Caco-2 (cell line): ENCODE measurements around the gene CLDN20. TPM values are rescaled to one million over a fixed set of nuclear protein-coding genes. Genes with fewer than 3 reads are reported as not detected.

Source experiments
- BruUV-seq: library from RNA; stranded (reverse); fragments of 400-500 nt; replicated peaks from 2 replicates; lab custom pipeline; 2021; lab: Mats Ljungman, UMichigan
- CTCF ChIA-PET: fragments of 300-600 bp; sonication (Branson Sonifier 250); formaldehyde crosslinking; loops from one replicate; lab custom pipeline; 2022; ENCODE audit warnings: antibody characterized with exemption; lab: Charles Lee
- POLR2A ChIA-PET: fragments of 300-600 bp; sonication (Branson Sonifier 250); formaldehyde crosslinking; loops from one replicate; lab custom pipeline; 2022; ENCODE audit warnings: antibody characterized with exemption; lab: Charles Lee
- DNase-seq, 2 experiments: peaks; one replicate each; pipeline versions ENCODE4 v3.0.0 to v3.0.0-alpha.2; 2020 to 2022
- H3K27me3 ChIP-seq: replicated peaks from 2 replicates; pipeline ENCODE4 v1.6.0; 2011; ENCODE audit warnings: low read length; ENCODE audit not compliant: control insufficient read depth, insufficient read depth
- H3K36me3 ChIP-seq: 2 replicates; pipeline ENCODE4 v1.5.1; 2011; ENCODE audit warnings: low read length; ENCODE audit not compliant: control insufficient read depth, insufficient read depth
- H3K4me1 ChIP-seq: fragments of 250-450 bp; sonication (Bioruptor Pico); 2 replicates; pipeline ENCODE4 v1.5.1; 2020; ENCODE audit warnings: mild to moderate bottlenecking
- H3K4me3 ChIP-seq: 2 replicates; pipeline ENCODE4 v1.5.1; 2011; ENCODE audit warnings: low read depth, mild to moderate bottlenecking, control low read depth, low read length
- H3K9me3 ChIP-seq: fragments of 250-450 bp; sonication (Bioruptor Pico); 2 replicates; pipeline ENCODE4 v1.5.1; 2020; ENCODE audit warnings: mild to moderate bottlenecking, moderate library complexity
- H3K27ac Mint-ChIP-seq: one replicate; pipeline ENCODE4 v1.8.0; 2022; ENCODE audit warnings: mixed read lengths; ENCODE audit not compliant: unreplicated experiment
- H3K27me3 Mint-ChIP-seq: one replicate; pipeline ENCODE4 v1.8.0; 2022; ENCODE audit warnings: mixed read lengths; ENCODE audit not compliant: insufficient read depth, unreplicated experiment
- H3K36me3 Mint-ChIP-seq: one replicate; pipeline ENCODE4 v1.8.0; 2022; ENCODE audit warnings: mild to moderate bottlenecking, mixed read lengths; ENCODE audit not compliant: insufficient read depth, unreplicated experiment
- H3K4me1 Mint-ChIP-seq: one replicate; pipeline ENCODE4 v1.8.0; 2022; ENCODE audit warnings: low read depth, mixed read lengths; ENCODE audit not compliant: unreplicated experiment
- H3K4me3 Mint-ChIP-seq: one replicate; pipeline ENCODE4 v1.8.0; 2022; ENCODE audit warnings: mild to moderate bottlenecking, moderate library complexity, mixed read lengths; ENCODE audit not compliant: unreplicated experiment
- H3K9me3 Mint-ChIP-seq: one replicate; pipeline ENCODE4 v1.8.0; 2022; ENCODE audit warnings: mixed read lengths; ENCODE audit not compliant: unreplicated experiment
- intact Hi-C: fragments of 100-400 bp; cut with micrococcal nuclease; formaldehyde crosslinking; loops from one replicate; pipeline ENCODE4 v1.10.0; 2022; ENCODE audit not compliant: unreplicated experiment
- total RNA-seq: library from RNA; stranded (reverse); gene quantifications from 2 replicates; pipeline ENCODE4 v1.2.3, GENCODE V29; 2022
- TF ChIP-seq, protein P1 (sequence below), 2 experiments: fragments of 200-600 bp in 1 of 2; IDR thresholded peaks; 1 replicate in 1 of 2; 2 replicates in 1 of 2; pipeline versions ENCODE4 v1.5.1 to v1.8.0; 2011 to 2022; ENCODE audit warnings: antibody characterized with exemption in 1 of 2, control low read depth in 1 of 2, inconsistent platforms in 1 of 2, low read depth in 1 of 2, low read length in 1 of 2, mild to moderate bottlenecking in 1 of 2, moderate library complexity in 1 of 2; ENCODE audit not compliant: insufficient read depth in 1 of 2, severe bottlenecking in 1 of 2, unreplicated experiment in 1 of 2

The CLDN20 gene
- total RNA-seq, 1 experiment from 2014 or later, result not detected

DNA sequence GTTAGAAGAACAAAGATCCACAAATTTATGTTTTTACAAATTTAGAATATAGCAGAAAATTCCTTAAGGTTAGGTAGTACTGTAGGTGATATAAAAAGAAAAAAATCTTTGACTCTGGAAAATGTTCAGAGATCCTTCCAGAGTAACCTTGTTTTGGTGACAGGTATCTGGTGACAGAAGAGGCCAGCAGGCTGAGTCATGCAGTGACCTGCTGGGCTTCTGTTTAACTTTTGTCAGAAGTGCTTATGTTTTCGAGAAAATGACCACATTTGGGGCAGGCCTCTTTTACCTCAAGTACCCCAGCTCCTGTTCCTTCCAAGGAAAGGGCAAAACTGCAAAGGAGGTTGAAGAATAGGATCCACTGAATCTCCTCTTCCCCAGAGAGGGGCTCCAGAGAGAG is 10.5 kb upstream of the CLDN20 start:
- ChIA-PET CTCF (no interaction called here), POLR2A (interaction anchor here (0.6 kb wide), 1 partner anchor 76 kb away, joined by 3 read pairs; no protein-coding TSS in a partner anchor)
- TF ChIP-seq, protein P1, sequence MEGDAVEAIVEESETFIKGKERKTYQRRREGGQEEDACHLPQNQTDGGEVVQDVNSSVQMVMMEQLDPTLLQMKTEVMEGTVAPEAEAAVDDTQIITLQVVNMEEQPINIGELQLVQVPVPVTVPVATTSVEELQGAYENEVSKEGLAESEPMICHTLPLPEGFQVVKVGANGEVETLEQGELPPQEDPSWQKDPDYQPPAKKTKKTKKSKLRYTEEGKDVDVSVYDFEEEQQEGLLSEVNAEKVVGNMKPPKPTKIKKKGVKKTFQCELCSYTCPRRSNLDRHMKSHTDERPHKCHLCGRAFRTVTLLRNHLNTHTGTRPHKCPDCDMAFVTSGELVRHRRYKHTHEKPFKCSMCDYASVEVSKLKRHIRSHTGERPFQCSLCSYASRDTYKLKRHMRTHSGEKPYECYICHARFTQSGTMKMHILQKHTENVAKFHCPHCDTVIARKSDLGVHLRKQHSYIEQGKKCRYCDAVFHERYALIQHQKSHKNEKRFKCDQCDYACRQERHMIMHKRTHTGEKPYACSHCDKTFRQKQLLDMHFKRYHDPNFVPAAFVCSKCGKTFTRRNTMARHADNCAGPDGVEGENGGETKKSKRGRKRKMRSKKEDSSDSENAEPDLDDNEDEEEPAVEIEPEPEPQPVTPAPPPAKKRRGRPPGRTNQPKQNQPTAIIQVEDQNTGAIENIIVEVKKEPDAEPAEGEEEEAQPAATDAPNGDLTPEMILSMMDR (IDR thresholded peaks at IDR 0.05; ENCODE audit: insufficient read depth in 1 of 2, low read depth in 1 of 2, low read length in 1 of 2, severe bottlenecking in 1 of 2, unreplicated experiment in 1 of 2), result no peak
- H3K4me1 Mint-ChIP-seq, result peaks cover 3% of the 10 kb centered on the region
- Histone ChIP-seq H3K4me1 (peaks cover 5% of the 10 kb centered on the region; the same call in 1 of the 2 replicates), H3K27me3 (no peaks in the 10 kb centered on the region), H3K4me3 (no peak overlapping the region), H3K36me3 (peaks cover 2% of the 10 kb centered on the region; the same call in 1 of the 2 replicates), H3K9me3 (no peaks in the 10 kb centered on the region)
- peaks cover 51% of the 10 kb centered on the region for H3K36me3 Mint-ChIP-seq
- H3K27ac Mint-ChIP-seq, result no peak overlapping the region
- no peaks in the 10 kb centered on the region for H3K9me3 Mint-ChIP-seq
- DNase-seq, result no peak
- no TSS peak for BruUV-seq
- intact Hi-C loops, result no loop called here
- H3K27me3 Mint-ChIP-seq, result no peaks in the 10 kb centered on the region
- H3K4me3 Mint-ChIP-seq, result no peak overlapping the region

DNA sequence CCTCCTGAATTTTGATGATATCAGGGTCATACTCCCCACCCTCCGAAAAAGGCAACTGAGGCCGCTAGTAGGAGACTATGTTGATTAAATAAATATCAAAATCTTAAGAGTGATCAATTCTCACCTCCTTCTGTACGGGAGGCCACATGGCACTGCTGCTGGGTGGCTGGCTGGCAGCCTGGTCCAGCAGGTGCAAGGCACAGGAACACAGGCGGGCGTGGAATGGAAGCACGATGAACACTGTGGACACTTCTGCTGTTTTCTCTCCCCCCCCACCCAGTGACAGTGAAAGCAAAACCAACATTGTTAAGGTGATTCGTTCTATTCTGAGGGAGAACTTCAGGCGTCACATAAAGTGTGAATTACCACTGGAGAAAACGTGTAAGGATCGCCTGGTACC is 9.7 kb upstream of the CLDN20 start:
- H3K9me3 Mint-ChIP-seq, result no peaks in the 10 kb centered on the region
- Histone ChIP-seq H3K36me3 (peaks cover 2% of the 10 kb centered on the region; the same call in 1 of the 2 replicates), H3K4me1 (no peaks in the 10 kb centered on the region), H3K4me3 (no peak overlapping the region), H3K27me3 (no peaks in the 10 kb centered on the region), H3K9me3 (no peaks in the 10 kb centered on the region)
- POLR2A ChIA-PET, result no interaction called here
- H3K36me3 Mint-ChIP-seq, result peaks cover 46% of the 10 kb centered on the region
- intact Hi-C loops, result no loop called here
- H3K27ac Mint-ChIP-seq, result no peak overlapping the region
- no peak overlapping the region for H3K4me3 Mint-ChIP-seq
- no peaks in the 10 kb centered on the region for H3K4me1 Mint-ChIP-seq
- no TSS peak for BruUV-seq
- TF ChIP-seq, protein P1 (IDR thresholded peaks at IDR 0.05; ENCODE audit: insufficient read depth in 1 of 2, low read depth in 1 of 2, low read length in 1 of 2, severe bottlenecking in 1 of 2, unreplicated experiment in 1 of 2), result no peak
- CTCF ChIA-PET, result no interaction called here
- no peaks in the 10 kb centered on the region for H3K27me3 Mint-ChIP-seq
- DNase-seq, result no peak

DNA sequence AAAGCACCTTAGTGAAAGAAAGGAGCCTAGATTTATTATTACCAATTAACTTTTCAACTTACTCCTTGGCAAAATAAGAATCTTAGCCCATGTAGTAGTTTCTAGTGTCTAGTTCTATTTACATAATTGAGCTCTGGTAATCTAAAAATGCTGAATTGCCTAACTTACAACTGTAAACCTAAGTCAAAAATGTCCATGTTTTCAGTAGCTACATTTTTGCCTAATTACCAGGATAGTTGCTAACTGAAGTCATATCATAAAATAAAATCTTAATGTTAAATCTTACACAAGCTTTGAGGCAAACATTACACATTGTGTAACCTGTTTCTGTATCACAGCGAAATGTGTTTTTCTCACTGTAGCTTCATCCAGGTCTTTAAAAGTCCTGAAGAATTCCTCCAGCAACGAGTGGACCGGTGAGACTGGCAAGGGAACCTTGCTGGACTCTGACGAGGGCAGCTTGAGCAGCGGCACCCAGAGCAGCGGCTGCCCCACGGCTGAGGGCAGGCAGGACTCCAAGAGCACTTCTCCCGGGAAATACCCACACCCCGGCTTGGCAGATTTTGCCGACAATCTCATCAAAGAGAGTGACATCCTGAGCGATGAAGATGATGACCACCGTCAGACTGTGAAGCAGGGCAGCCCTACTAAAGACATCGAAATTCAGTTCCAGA is 7.6 kb upstream of the CLDN20 start:
- CTCF ChIA-PET, result no interaction called here
- POLR2A ChIA-PET, result no interaction called here

More for the DNA sequence above, 7.6 kb upstream of the CLDN20 start:
- Mint-ChIP-seq H3K27ac (no peak overlapping the region), H3K27me3 (no peaks in the 10 kb centered on the region), H3K9me3 (no peaks in the 10 kb centered on the region), H3K4me3 (no peak overlapping the region), H3K4me1 (no peaks in the 10 kb centered on the region), H3K36me3 (peaks cover 46% of the 10 kb centered on the region)
- no peak for DNase-seq
- intact Hi-C loops, result no loop called here
- TF ChIP-seq, protein P1 (IDR thresholded peaks at IDR 0.05; ENCODE audit: insufficient read depth in 1 of 2, low read depth in 1 of 2, low read length in 1 of 2, severe bottlenecking in 1 of 2, unreplicated experiment in 1 of 2), result no peak
- BruUV-seq, result no TSS peak
- Histone ChIP-seq H3K36me3 (peaks cover 2% of the 10 kb centered on the region; the same call in 1 of the 2 replicates), H3K4me3 (no peak overlapping the region), H3K9me3 (no peaks in the 10 kb centered on the region), H3K4me1 (no peaks in the 10 kb centered on the region), H3K27me3 (no peaks in the 10 kb centered on the region)
